ENCODE results near the gene CFTR. TPM values are rescaled to one million over a fixed set of nuclear protein-coding genes. Genes with fewer than 3 reads are reported as not detected.

The CFTR gene
- total RNA-seq, 4 donors from 2014 or later: not detected

- 57% methylated on average over 3 of the region's 3 CpGs for WGBS
- no peak overlapping the region for H3K27ac ChIP-seq (replicated peaks in 1 of 4)
- H3K4me3 ChIP-seq: no peak overlapping the region
- no peaks in the 10 kb centered on the region for H3K4me1 ChIP-seq
- H3K36me3 ChIP-seq: no peaks in the 10 kb centered on the region
- no peak for DNase-seq (ENCODE audit: extremely low spot score)
- TF ChIP-seq POLR2AphosphoS5 (IDR thresholded peaks at IDR 0.05) (no peak), CTCF (IDR thresholded peaks at IDR 0.05) (no peak), POLR2A (IDR thresholded peaks at IDR 0.05; ENCODE audit: low read depth) (no peak), EP300 (IDR thresholded peaks at IDR 0.05) (no peak)
- no peaks in the 10 kb centered on the region for H3K27me3 ChIP-seq
- no peaks in the 10 kb centered on the region for H3K9me3 ChIP-seq
- intact Hi-C loops (cut with DNase I): no loop called here
These were observed 210.3 kb downstream of the CFTR start for GRCh38 chr7:117690147-117690546.

- Histone ChIP-seq H3K36me3 (no peaks in the 10 kb centered on the region), H3K4me3 (no peak overlapping the region), H3K9me3 (no peaks in the 10 kb centered on the region), H3K27me3 (no peaks in the 10 kb centered on the region), H3K27ac (replicated peaks in 1 of 4) (no peak overlapping the region), H3K4me1 (no peaks in the 10 kb centered on the region)
- DNase-seq (ENCODE audit: extremely low spot score): no peak
- TF ChIP-seq POLR2A (IDR thresholded peaks at IDR 0.05; ENCODE audit: low read depth) (no peak), CTCF (IDR thresholded peaks at IDR 0.05) (no peak), EP300 (IDR thresholded peaks at IDR 0.05) (no peak), POLR2AphosphoS5 (IDR thresholded peaks at IDR 0.05) (no peak)
- intact Hi-C loops (cut with DNase I): no loop called here
- WGBS: 88% methylated on average over 7 of the region's 7 CpGs
These were observed 212.5 kb downstream of the CFTR start for GRCh38 chr7:117692338-117692737.

GRCh38 chr7:117698018-117698417 lies 218.2 kb downstream of the CFTR start:
- TF ChIP-seq EP300 (IDR thresholded peaks at IDR 0.05) (no peak), POLR2A (IDR thresholded peaks at IDR 0.05; ENCODE audit: low read depth) (no peak), POLR2AphosphoS5 (IDR thresholded peaks at IDR 0.05) (no peak), CTCF (IDR thresholded peaks at IDR 0.05) (no peak)
- DNase-seq (ENCODE audit: extremely low spot score): no peak
- H3K9me3 ChIP-seq: no peaks in the 10 kb centered on the region
- intact Hi-C loops (cut with DNase I): no loop called here
- no peak overlapping the region for H3K4me3 ChIP-seq
- WGBS: 34% methylated on average over 2 of the region's 2 CpGs
- H3K27ac ChIP-seq (replicated peaks in 1 of 4): no peak overlapping the region
- no peaks in the 10 kb centered on the region for H3K4me1 ChIP-seq
- no peaks in the 10 kb centered on the region for H3K27me3 ChIP-seq
- no peaks in the 10 kb centered on the region for H3K36me3 ChIP-seq

- Histone ChIP-seq H3K4me3 (no peak overlapping the region), H3K36me3 (no peaks in the 10 kb centered on the region), H3K27me3 (no peaks in the 10 kb centered on the region), H3K9me3 (no peaks in the 10 kb centered on the region), H3K27ac (replicated peaks in 1 of 4) (no peak overlapping the region), H3K4me1 (no peaks in the 10 kb centered on the region)
- TF ChIP-seq CTCF (IDR thresholded peaks at IDR 0.05): no peak
- TF ChIP-seq POLR2A (IDR thresholded peaks at IDR 0.05; ENCODE audit: low read depth): no peak
- TF ChIP-seq EP300 (IDR thresholded peaks at IDR 0.05): no peak
- no peak for TF ChIP-seq POLR2AphosphoS5 (IDR thresholded peaks at IDR 0.05)
- WGBS: 66% methylated on average over 3 of the region's 3 CpGs
- intact Hi-C loops (cut with DNase I): no loop called here
- DNase-seq (ENCODE audit: extremely low spot score): no peak
These were observed 224.2 kb downstream of the CFTR start for GRCh38 chr7:117704063-117704462.

- TF ChIP-seq EP300 (IDR thresholded peaks at IDR 0.05): no peak
- TF ChIP-seq POLR2A (IDR thresholded peaks at IDR 0.05; ENCODE audit: low read depth): no peak
- TF ChIP-seq POLR2AphosphoS5 (IDR thresholded peaks at IDR 0.05): no peak
- TF ChIP-seq CTCF (IDR thresholded peaks at IDR 0.05): no peak
- 87% methylated on average over 4 of the region's 4 CpGs for WGBS
- Histone ChIP-seq H3K4me1 (no peaks in the 10 kb centered on the region), H3K27me3 (no peaks in the 10 kb centered on the region), H3K27ac (replicated peaks in 1 of 4) (no peak overlapping the region), H3K9me3 (no peaks in the 10 kb centered on the region), H3K4me3 (no peak overlapping the region), H3K36me3 (no peaks in the 10 kb centered on the region)
- no peak for DNase-seq (ENCODE audit: extremely low spot score)
- intact Hi-C loops (cut with DNase I): no loop called here
These were observed 225.8 kb downstream of the CFTR start for GRCh38 chr7:117705630-117706029.

Measured in esophagus muscularis mucosa (tissue), 4 donors.